ENCODE data around the gene TP53TG5. TPM values are rescaled to one million over a fixed set of nuclear protein-coding genes. Genes with fewer than 3 reads are reported as not detected.

The TP53TG5 gene
- total RNA-seq, 1 experiment from 2014 or later = not detected

DNA sequence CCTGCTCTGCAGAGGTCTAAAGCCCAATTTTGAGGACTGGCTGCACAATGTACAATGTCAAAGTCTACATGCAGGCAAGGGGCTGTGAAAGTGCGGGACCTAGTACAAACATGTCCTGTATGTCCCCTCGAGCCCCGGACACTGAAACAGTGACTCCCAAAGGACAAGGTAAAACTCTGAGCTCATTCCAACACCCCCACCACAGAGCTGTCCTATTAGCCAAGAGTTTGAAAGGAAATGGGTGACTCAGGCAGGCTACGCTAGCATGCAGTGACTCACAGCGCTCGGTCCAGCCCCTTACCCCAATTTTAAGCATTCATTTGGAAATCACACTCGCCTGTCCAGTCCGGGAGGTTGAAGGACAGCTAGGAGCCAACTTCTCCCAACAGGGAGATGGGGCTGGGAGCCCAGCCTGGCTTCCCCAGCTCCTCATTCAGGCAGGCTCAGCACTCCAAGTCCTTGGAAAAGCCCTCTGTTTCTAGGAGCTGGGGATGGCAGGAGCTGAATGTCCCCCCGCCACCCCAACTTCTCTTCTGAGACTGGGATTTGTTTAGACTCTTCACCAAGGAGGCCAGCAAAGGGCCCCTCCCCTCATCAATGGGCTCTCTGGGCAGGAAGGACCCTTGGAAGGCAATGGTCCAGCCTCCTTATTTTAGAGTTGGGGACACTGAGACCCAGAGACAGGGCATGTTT lies 33.8 kb downstream of the TP53TG5 start:
- Histone ChIP-seq H3K9me3 (ENCODE audit: low read length) (no peaks in the 10 kb centered on the region), H3K36me3 (ENCODE audit: insufficient read depth, low read length) (no peaks in the 10 kb centered on the region), H3K4me2 (ENCODE audit: low read depth, low read length, poor library complexity, severe bottlenecking) (no peak overlapping the region), H3K79me2 (ENCODE audit: low read length) (no peaks in the 10 kb centered on the region), H2AFZ (ENCODE audit: low read length) (no peak overlapping the region), H3K27ac (ENCODE audit: low read length) (no peak overlapping the region), H3K27me3 (ENCODE audit: low read length) (no peaks in the 10 kb centered on the region), H3K9me2 (replicated peaks; ENCODE audit: insufficient read depth, low read length) (no peaks in the 10 kb centered on the region), H3K4me1 (ENCODE audit: low read length) (no peaks in the 10 kb centered on the region), H4K20me1 (ENCODE audit: insufficient read depth, low read depth, low read length) (no peaks in the 10 kb centered on the region), H3K9ac (ENCODE audit: low read length) (no peak overlapping the region), H3K4me3 (ENCODE audit: low read length) (no peak overlapping the region)
- DNase-seq = no peak

DNA sequence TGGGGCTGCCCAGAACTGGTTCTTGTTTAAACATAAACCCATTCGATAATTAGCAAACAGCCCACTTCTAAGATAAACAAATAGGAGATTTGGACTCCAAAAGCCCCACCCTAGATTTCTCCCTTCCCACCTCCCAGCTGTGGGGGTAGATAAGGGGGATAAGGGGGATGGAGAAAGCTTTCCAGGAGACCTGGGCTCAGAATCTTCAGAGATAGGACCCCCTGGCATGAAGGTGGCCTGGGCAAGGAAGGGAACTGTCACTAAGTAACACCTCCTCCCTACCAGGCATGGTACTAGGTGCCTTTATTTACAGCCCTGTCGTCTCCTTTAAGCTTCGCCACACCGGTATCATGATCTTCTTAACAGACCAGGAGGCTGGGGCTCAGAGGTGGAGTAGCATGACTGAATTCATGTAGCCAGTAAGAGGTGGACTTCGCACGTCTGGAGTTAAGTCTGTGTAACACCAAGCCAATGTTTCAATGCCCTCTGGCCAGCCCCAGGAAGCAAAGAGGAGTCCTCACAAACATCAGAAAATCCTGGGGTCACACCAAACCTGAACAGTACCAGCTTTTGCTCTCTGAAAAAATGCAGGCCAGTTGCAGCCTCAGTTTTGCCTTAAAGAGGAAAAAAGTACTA lies 34.5 kb downstream of the TP53TG5 start:
- H3K79me2 ChIP-seq (ENCODE audit: low read length) = no peaks in the 10 kb centered on the region
- no peak for DNase-seq
- no peaks in the 10 kb centered on the region for H3K27me3 ChIP-seq (ENCODE audit: low read length)
- H3K9ac ChIP-seq (ENCODE audit: low read length) = no peak overlapping the region
- no peaks in the 10 kb centered on the region for H3K36me3 ChIP-seq (ENCODE audit: insufficient read depth, low read length)
- H3K9me3 ChIP-seq (ENCODE audit: low read length) = no peaks in the 10 kb centered on the region
- no peak overlapping the region for H3K27ac ChIP-seq (ENCODE audit: low read length)
- H3K4me1 ChIP-seq (ENCODE audit: low read length) = no peaks in the 10 kb centered on the region
- H3K9me2 ChIP-seq (replicated peaks; ENCODE audit: insufficient read depth, low read length) = no peaks in the 10 kb centered on the region
- H4K20me1 ChIP-seq (ENCODE audit: insufficient read depth, low read depth, low read length) = no peaks in the 10 kb centered on the region
- no peak overlapping the region for H3K4me2 ChIP-seq (ENCODE audit: low read depth, low read length, poor library complexity, severe bottlenecking)
- no peak overlapping the region for H2AFZ ChIP-seq (ENCODE audit: low read length)
- no peak overlapping the region for H3K4me3 ChIP-seq (ENCODE audit: low read length)

DNA sequence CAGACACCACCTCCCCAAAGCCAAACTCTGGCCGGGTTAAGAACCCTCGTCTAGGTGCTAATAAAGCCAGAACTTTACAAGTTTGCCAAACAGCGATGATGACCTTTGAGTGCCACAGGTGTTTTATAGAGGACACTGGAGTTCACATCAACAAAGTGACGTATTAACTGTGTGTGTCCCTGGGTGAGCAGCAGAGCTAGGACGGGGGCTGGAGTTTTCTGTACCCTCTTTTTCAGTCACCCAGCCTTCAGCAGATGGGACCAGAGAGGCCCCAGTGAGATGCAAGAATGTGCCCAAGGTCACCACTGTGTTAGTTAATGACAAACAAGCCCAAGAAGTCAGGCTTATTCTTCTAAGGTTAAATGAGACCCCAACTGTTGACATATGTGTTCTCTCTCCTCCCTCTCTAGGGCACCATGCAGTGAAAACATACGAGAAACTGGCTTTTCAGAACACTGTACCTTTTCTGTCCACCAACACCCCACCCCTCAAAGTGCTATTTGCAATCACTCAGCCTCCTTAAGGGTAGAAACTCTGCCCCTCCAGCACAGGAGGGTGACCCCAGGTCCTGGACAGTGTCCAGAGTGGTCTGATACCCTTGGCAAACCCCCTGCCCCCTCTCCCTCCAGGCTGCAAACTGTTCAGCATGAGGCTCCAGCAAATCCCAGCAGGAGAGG lies 35.1 kb downstream of the TP53TG5 start:
- Histone ChIP-seq H3K9me3 (ENCODE audit: low read length) (no peaks in the 10 kb centered on the region), H4K20me1 (ENCODE audit: insufficient read depth, low read depth, low read length) (no peaks in the 10 kb centered on the region), H3K4me3 (ENCODE audit: low read length) (no peak overlapping the region), H3K4me2 (ENCODE audit: low read depth, low read length, poor library complexity, severe bottlenecking) (no peak overlapping the region), H3K9ac (ENCODE audit: low read length) (no peak overlapping the region), H3K36me3 (ENCODE audit: insufficient read depth, low read length) (no peaks in the 10 kb centered on the region), H3K9me2 (replicated peaks; ENCODE audit: insufficient read depth, low read length) (no peaks in the 10 kb centered on the region), H3K4me1 (ENCODE audit: low read length) (no peaks in the 10 kb centered on the region), H3K79me2 (ENCODE audit: low read length) (no peaks in the 10 kb centered on the region), H2AFZ (ENCODE audit: low read length) (no peak overlapping the region), H3K27me3 (ENCODE audit: low read length) (no peaks in the 10 kb centered on the region), H3K27ac (ENCODE audit: low read length) (no peak overlapping the region)
- DNase-seq = no peak

DNA sequence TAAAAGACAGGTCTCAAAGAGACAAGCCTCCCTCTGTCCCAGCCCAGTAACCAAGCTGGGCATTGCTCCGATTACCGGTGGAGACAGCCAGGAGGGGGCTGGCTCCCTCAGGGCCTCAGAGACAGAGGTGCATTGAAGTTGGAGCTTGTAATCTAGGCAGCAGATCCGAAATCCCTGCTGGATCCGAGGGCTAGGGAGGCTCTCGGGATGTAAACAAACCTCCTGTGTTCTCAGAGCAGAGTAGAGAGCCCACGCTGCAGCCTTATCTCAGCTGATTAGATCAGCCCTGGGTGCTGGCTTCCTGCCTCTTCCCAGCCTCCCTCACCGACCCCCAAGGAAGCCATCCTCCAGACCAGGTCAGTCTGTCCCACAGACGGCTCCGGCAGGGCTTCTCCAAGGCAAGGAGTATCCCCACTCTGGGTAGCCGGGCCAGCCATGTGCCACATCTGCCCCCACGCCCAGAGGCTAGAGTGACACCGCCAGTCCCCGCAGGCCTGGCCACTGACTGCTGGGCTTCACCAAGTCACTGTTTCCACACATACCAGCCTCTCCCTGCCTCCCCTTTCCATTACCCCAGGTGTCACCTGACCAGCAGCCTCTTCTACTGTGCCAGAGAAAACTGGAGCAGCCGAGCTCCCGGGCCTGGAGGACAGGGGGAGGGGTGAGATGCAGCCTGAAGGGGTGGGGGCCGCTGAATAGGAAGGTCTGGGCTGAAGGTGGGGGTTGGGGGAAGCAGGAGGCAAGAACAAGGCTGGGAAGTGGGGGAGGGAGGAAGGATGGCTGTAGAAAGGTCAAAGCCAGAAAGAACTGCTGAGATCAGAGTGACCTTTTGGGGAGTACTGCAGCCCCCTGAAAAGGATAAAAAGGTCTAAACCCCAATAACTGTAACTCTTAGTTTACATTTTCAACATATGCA lies 35.9 kb downstream of the TP53TG5 start:
- Histone ChIP-seq H3K9ac (ENCODE audit: low read length) (no peak overlapping the region), H3K4me3 (ENCODE audit: low read length) (no peak overlapping the region), H3K79me2 (ENCODE audit: low read length) (no peaks in the 10 kb centered on the region), H4K20me1 (ENCODE audit: insufficient read depth, low read depth, low read length) (no peaks in the 10 kb centered on the region), H3K4me1 (ENCODE audit: low read length) (no peaks in the 10 kb centered on the region), H3K27me3 (ENCODE audit: low read length) (no peaks in the 10 kb centered on the region), H3K9me2 (replicated peaks; ENCODE audit: insufficient read depth, low read length) (no peaks in the 10 kb centered on the region), H3K9me3 (ENCODE audit: low read length) (no peaks in the 10 kb centered on the region), H3K4me2 (ENCODE audit: low read depth, low read length, poor library complexity, severe bottlenecking) (no peak overlapping the region), H3K27ac (ENCODE audit: low read length) (no peak overlapping the region), H3K36me3 (ENCODE audit: insufficient read depth, low read length) (no peaks in the 10 kb centered on the region), H2AFZ (ENCODE audit: low read length) (no peak overlapping the region)
- DNase-seq = no peak

DNA sequence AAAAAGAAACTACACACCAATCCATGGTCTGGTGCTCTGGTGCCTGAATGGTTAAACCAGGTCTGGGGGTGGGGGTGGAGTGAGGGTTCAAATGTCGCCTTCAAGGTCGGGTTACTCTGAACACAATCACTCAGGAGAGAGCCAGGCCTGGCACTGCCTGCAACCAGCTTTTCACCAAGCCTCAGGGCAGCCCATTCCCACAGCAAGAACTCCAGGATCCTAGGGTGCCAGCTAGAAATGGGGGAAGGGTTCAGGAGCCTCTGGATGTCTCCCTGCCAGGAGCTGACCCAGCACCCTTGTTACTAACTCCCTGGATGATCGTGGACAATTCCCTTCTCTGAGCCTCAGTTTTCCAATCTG lies 36.6 kb downstream of the TP53TG5 start:
- Histone ChIP-seq H3K4me2 (ENCODE audit: low read depth, low read length, poor library complexity, severe bottlenecking) (no peak overlapping the region), H3K27ac (ENCODE audit: low read length) (no peak overlapping the region), H3K4me1 (ENCODE audit: low read length) (no peaks in the 10 kb centered on the region), H3K9ac (ENCODE audit: low read length) (no peak overlapping the region), H4K20me1 (ENCODE audit: insufficient read depth, low read depth, low read length) (no peaks in the 10 kb centered on the region), H2AFZ (ENCODE audit: low read length) (no peak overlapping the region), H3K27me3 (ENCODE audit: low read length) (no peaks in the 10 kb centered on the region), H3K4me3 (ENCODE audit: low read length) (no peak overlapping the region), H3K36me3 (ENCODE audit: insufficient read depth, low read length) (no peaks in the 10 kb centered on the region), H3K79me2 (ENCODE audit: low read length) (no peaks in the 10 kb centered on the region), H3K9me3 (ENCODE audit: low read length) (no peaks in the 10 kb centered on the region), H3K9me2 (replicated peaks; ENCODE audit: insufficient read depth, low read length) (no peaks in the 10 kb centered on the region)
- DNase-seq = no peak

DNA sequence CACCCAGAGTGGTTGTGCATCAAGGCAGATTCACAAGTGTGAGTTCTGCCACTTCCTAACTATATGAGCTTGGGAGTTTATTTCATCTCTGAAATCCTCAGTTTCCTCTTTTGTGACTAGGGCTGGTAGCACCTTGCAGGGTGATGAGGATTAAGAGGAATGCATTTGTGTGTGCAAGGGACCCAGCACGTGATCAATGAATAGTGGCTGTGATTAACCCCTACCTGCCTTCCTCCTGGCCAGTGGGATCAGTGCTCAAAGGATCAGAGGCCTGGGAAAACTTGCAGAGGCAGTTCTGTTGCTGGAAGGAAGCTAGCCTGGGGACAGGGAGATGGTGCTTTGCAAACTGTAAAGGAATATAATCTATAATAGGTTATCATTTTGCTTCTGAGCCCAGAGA lies 37.2 kb downstream of the TP53TG5 start:
- no peaks in the 10 kb centered on the region for H3K4me1 ChIP-seq (ENCODE audit: low read length)
- H3K9ac ChIP-seq (ENCODE audit: low read length) = no peak overlapping the region
- H3K4me2 ChIP-seq (ENCODE audit: low read depth, low read length, poor library complexity, severe bottlenecking) = no peak overlapping the region
- H2AFZ ChIP-seq (ENCODE audit: low read length) = no peak overlapping the region
- no peak overlapping the region for H3K4me3 ChIP-seq (ENCODE audit: low read length)
- no peaks in the 10 kb centered on the region for H3K9me3 ChIP-seq (ENCODE audit: low read length)
- H3K36me3 ChIP-seq (ENCODE audit: insufficient read depth, low read length) = no peaks in the 10 kb centered on the region
- no peaks in the 10 kb centered on the region for H3K27me3 ChIP-seq (ENCODE audit: low read length)
- H3K27ac ChIP-seq (ENCODE audit: low read length) = no peak overlapping the region
- H3K79me2 ChIP-seq (ENCODE audit: low read length) = no peaks in the 10 kb centered on the region
- no peaks in the 10 kb centered on the region for H3K9me2 ChIP-seq (replicated peaks; ENCODE audit: insufficient read depth, low read length)
- no peak for DNase-seq
- no peaks in the 10 kb centered on the region for H4K20me1 ChIP-seq (ENCODE audit: insufficient read depth, low read depth, low read length)

DNA sequence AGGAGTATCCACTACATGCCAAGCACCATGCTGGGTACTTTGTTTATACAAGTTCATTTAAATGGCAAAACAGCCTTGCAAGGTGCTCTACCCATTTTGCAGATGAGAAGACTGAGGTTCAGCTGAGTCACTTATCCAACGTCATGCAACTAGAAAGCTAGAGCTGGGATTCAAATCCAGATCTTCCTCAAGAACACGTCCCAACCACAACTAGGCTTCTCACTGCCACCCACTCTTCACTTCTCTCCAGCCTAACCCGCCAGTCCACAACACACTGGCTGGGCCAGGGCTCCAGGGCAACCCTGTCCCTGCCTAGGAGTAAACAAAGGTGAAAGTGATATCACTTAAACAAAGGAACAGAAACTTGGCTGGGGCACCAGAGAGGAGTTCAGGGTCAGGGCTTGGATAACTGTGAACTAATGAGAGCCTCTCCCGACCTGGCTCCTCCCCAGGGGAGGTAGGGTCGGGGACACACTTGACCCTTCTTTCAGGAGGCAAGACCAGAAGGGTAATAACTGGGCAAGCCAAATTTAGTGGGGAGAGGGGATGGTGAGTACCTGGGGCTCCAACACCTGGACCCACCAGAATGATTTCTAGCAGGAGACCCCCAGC lies 37.8 kb downstream of the TP53TG5 start:
- Histone ChIP-seq H3K36me3 (ENCODE audit: insufficient read depth, low read length) (no peaks in the 10 kb centered on the region), H3K27ac (ENCODE audit: low read length) (no peak overlapping the region), H3K4me3 (ENCODE audit: low read length) (no peak overlapping the region), H3K4me2 (ENCODE audit: low read depth, low read length, poor library complexity, severe bottlenecking) (no peak overlapping the region), H2AFZ (ENCODE audit: low read length) (no peak overlapping the region), H3K9ac (ENCODE audit: low read length) (no peak overlapping the region), H3K4me1 (ENCODE audit: low read length) (no peaks in the 10 kb centered on the region), H3K9me2 (replicated peaks; ENCODE audit: insufficient read depth, low read length) (no peaks in the 10 kb centered on the region), H3K27me3 (ENCODE audit: low read length) (no peaks in the 10 kb centered on the region), H3K9me3 (ENCODE audit: low read length) (no peaks in the 10 kb centered on the region), H3K79me2 (ENCODE audit: low read length) (no peaks in the 10 kb centered on the region), H4K20me1 (ENCODE audit: insufficient read depth, low read depth, low read length) (no peaks in the 10 kb centered on the region)
- no peak for DNase-seq
